ENCODE results near the gene SWSAP1. TPM values are rescaled to one million over a fixed set of nuclear protein-coding genes. Genes with fewer than 3 reads are reported as not detected.
"Not testable (repeated sequence)": the region's sequence is repeated elsewhere in the genome, so short reads cannot be mapped to it uniquely, and the experiment has no call there.

SWSAP1 gene
- total and polyA plus RNA-seq, 2 donors (not counting 1 experiment from before 2014, with no cell fraction given), result 0.50 to 1.2 TPM

GRCh38 chr19:11330127-11330526 lies 44.3 kb upstream of the SWSAP1 start:
- DNase-seq (ENCODE audit: low read depth in 2 of 2), result no peak
- TF ChIP-seq EZH2 (IDR thresholded peaks at IDR 0.05; ENCODE audit: low read length, missing control alignments) (no peak), CTCF (conservative IDR thresholded peaks at IDR 0.05 in 1 of 2, IDR thresholded peaks at IDR 0.05 in 1 of 2; ENCODE audit: low read depth in 1 of 2, low read length in 2 of 2) (no peak)
- no peaks in the 10 kb centered on the region for H3K4me1 ChIP-seq (ENCODE audit: control insufficient read depth, extremely low read depth, insufficient read depth, low read length)

GRCh38 chr19:11331502-11331901 lies 43.0 kb upstream of the SWSAP1 start:
- H3K36me3 ChIP-seq (ENCODE audit: control insufficient read depth, insufficient read depth, low read length), result peaks cover 2% of the 10 kb centered on the region
- no peaks in the 10 kb centered on the region for H3K9me3 ChIP-seq (ENCODE audit: control insufficient read depth, insufficient read depth, low read depth, low read length)
- no peak overlapping the region for H2AFZ ChIP-seq (ENCODE audit: low read length)
- H3K27me3 ChIP-seq (ENCODE audit: control insufficient read depth, insufficient read depth, low read length), result no peaks in the 10 kb centered on the region
- DNase-seq (ENCODE audit: low read depth in 2 of 2), result no peak
- H3K9ac ChIP-seq (ENCODE audit: insufficient read depth, low read length), result no peak overlapping the region
- no peak overlapping the region for H3K27ac ChIP-seq (ENCODE audit: insufficient read depth, low read length)
- no peak overlapping the region for H3K4me3 ChIP-seq (replicated peaks in 1 of 4; ENCODE audit: control extremely low read depth in 1 of 4, insufficient read depth in 1 of 4, low read depth in 3 of 4, low read length in 4 of 4)
- H4K20me1 ChIP-seq (ENCODE audit: control insufficient read depth, extremely low read depth, insufficient read depth, low read length), result no peaks in the 10 kb centered on the region
- TF ChIP-seq EZH2 (IDR thresholded peaks at IDR 0.05; ENCODE audit: low read length, missing control alignments) (no peak), CTCF (conservative IDR thresholded peaks at IDR 0.05 in 1 of 2, IDR thresholded peaks at IDR 0.05 in 1 of 2; ENCODE audit: low read depth in 1 of 2, low read length in 2 of 2) (no peak)
- H3K79me2 ChIP-seq (ENCODE audit: control insufficient read depth, insufficient read depth, low read length), result no peaks in the 10 kb centered on the region
- H3K4me2 ChIP-seq (ENCODE audit: extremely low read depth, insufficient read depth, low read length), result no peak overlapping the region
- H3K4me1 ChIP-seq (ENCODE audit: control insufficient read depth, extremely low read depth, insufficient read depth, low read length), result no peaks in the 10 kb centered on the region

More at GRCh38 chr19:11330127-11330526, 44.3 kb upstream of the SWSAP1 start:
- Histone ChIP-seq H3K27me3 (ENCODE audit: control insufficient read depth, insufficient read depth, low read length) (no peaks in the 10 kb centered on the region), H3K4me3 (replicated peaks in 1 of 4; ENCODE audit: control extremely low read depth in 1 of 4, insufficient read depth in 1 of 4, low read depth in 3 of 4, low read length in 4 of 4) (no peak overlapping the region), H3K36me3 (ENCODE audit: control insufficient read depth, insufficient read depth, low read length) (no peaks in the 10 kb centered on the region), H2AFZ (ENCODE audit: low read length) (no peak overlapping the region), H3K9ac (ENCODE audit: insufficient read depth, low read length) (no peak overlapping the region), H3K27ac (ENCODE audit: insufficient read depth, low read length) (no peak overlapping the region), H3K9me3 (ENCODE audit: control insufficient read depth, insufficient read depth, low read depth, low read length) (no peaks in the 10 kb centered on the region), H4K20me1 (ENCODE audit: control insufficient read depth, extremely low read depth, insufficient read depth, low read length) (no peaks in the 10 kb centered on the region), H3K79me2 (ENCODE audit: control insufficient read depth, insufficient read depth, low read length) (no peaks in the 10 kb centered on the region), H3K4me2 (ENCODE audit: extremely low read depth, insufficient read depth, low read length) (no peak overlapping the region)

- no peak overlapping the region for H3K9ac ChIP-seq (ENCODE audit: insufficient read depth, low read length)
- no peaks in the 10 kb centered on the region for H3K9me3 ChIP-seq (ENCODE audit: control insufficient read depth, insufficient read depth, low read depth, low read length)
- no peak overlapping the region for H3K4me3 ChIP-seq (replicated peaks in 1 of 4; ENCODE audit: control extremely low read depth in 1 of 4, insufficient read depth in 1 of 4, low read depth in 3 of 4, low read length in 4 of 4)
- H3K27ac ChIP-seq (ENCODE audit: insufficient read depth, low read length), result no peak overlapping the region
- H2AFZ ChIP-seq (ENCODE audit: low read length), result no peak overlapping the region
- H3K27me3 ChIP-seq (ENCODE audit: control insufficient read depth, insufficient read depth, low read length), result no peaks in the 10 kb centered on the region
- TF ChIP-seq CTCF (conservative IDR thresholded peaks at IDR 0.05 in 1 of 2, IDR thresholded peaks at IDR 0.05 in 1 of 2; ENCODE audit: low read depth in 1 of 2, low read length in 2 of 2) (no peak), EZH2 (IDR thresholded peaks at IDR 0.05; ENCODE audit: low read length, missing control alignments) (no peak)
- H3K4me2 ChIP-seq (ENCODE audit: extremely low read depth, insufficient read depth, low read length), result no peak overlapping the region
- no peaks in the 10 kb centered on the region for H4K20me1 ChIP-seq (ENCODE audit: control insufficient read depth, extremely low read depth, insufficient read depth, low read length)
- H3K36me3 ChIP-seq (ENCODE audit: control insufficient read depth, insufficient read depth, low read length), result peaks cover 2% of the 10 kb centered on the region
- DNase-seq (ENCODE audit: low read depth in 2 of 2), result no peak
- H3K4me1 ChIP-seq (ENCODE audit: control insufficient read depth, extremely low read depth, insufficient read depth, low read length), result no peaks in the 10 kb centered on the region
- H3K79me2 ChIP-seq (ENCODE audit: control insufficient read depth, insufficient read depth, low read length), result no peaks in the 10 kb centered on the region
Measured at GRCh38 chr19:11332822-11333221, 41.6 kb upstream of the SWSAP1 start.

GRCh38 chr19:11333838-11334237 lies 40.6 kb upstream of the SWSAP1 start:
- H3K9me3 ChIP-seq (ENCODE audit: control insufficient read depth, insufficient read depth, low read depth, low read length); H3K4me3 ChIP-seq (replicated peaks in 1 of 4; ENCODE audit: control extremely low read depth in 1 of 4, insufficient read depth in 1 of 4, low read depth in 3 of 4, low read length in 4 of 4); DNase-seq (ENCODE audit: low read depth in 2 of 2); H3K36me3 ChIP-seq (ENCODE audit: control insufficient read depth, insufficient read depth, low read length); H3K4me2 ChIP-seq (ENCODE audit: extremely low read depth, insufficient read depth, low read length); H3K79me2 ChIP-seq (ENCODE audit: control insufficient read depth, insufficient read depth, low read length); H3K27me3 ChIP-seq (ENCODE audit: control insufficient read depth, insufficient read depth, low read length); H2AFZ ChIP-seq (ENCODE audit: low read length); H3K4me1 ChIP-seq (ENCODE audit: control insufficient read depth, extremely low read depth, insufficient read depth, low read length); H4K20me1 ChIP-seq (ENCODE audit: control insufficient read depth, extremely low read depth, insufficient read depth, low read length); H3K27ac ChIP-seq (ENCODE audit: insufficient read depth, low read length); H3K9ac ChIP-seq (ENCODE audit: insufficient read depth, low read length): not testable (repeated sequence)

Data from fibroblast of lung (primary cell).